ENCODE measurements around the gene CPM.

DNA sequence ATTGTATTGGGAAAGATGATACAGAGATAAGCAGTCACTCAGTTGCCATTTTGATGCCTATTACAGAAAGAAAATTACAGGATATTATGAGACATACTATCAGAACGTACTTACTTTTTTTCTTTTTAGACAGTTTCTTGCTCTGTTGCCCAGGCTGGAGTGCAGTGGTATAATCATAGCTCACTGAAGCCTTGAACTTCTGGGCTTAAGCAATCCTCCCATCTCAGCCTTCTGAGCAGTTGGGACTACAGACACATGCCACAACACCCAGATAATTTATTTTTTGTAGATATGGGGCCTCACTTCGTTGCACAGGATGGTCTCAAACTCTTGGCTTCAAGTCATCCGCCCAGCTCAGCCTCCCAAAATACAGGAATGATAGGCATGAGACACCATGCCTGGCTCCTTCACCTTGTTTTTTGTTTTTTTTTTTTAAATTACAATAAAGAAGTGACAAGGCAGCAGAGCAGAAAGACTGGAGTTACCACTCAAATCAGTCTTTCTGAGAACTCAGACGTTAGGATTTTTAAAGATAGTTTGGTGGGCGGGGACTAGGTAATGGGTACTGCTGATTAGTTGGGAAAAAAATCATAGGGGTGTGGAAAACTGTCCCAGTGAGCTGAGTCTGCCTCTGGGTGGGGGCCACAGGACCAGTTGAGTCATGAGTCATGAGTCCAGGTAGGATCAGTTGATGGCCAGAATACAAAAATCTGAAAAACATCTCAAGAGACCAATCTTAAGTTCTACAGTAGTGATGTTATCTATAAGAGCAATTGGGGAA lies 11.5 kb upstream of the CPM start:
- TF ChIP-seq POLR2A (IDR thresholded peaks at IDR 0.05; ENCODE audit: low read length) (no peak), CTCF (IDR thresholded peaks at IDR 0.05) (no peak), ZNF302 (CRISPR knock-in tag; IDR thresholded peaks at IDR 0.05) (no peak), RNF2 (IDR thresholded peaks at IDR 0.05; ENCODE audit: borderline replicate concordance, low read depth) (no peak), POLR2AphosphoS2 (conservative IDR thresholded peaks at IDR 0.05; ENCODE audit: low read length) (no peak), RAD21 (conservative IDR thresholded peaks at IDR 0.05 in 1 of 2, IDR thresholded peaks at IDR 0.05 in 1 of 2) (no peak), MYC (IDR thresholded peaks at IDR 0.05; ENCODE audit: borderline replicate concordance, low read length) (no peak), RFX5 (IDR thresholded peaks at IDR 0.05) (no peak), HOXA7 (CRISPR knock-in tag; IDR thresholded peaks at IDR 0.05) (no peak), CEBPB (IDR thresholded peaks at IDR 0.05) (no peak)

Measured in A549 (cell line).